GM12801 (cell line): Measurements from ENCODE around the gene AXIN1.

Experiments
- TF ChIP-seq, protein P1 (sequence below): IDR thresholded peaks from one replicate; pipeline ENCODE4 v1.5.1; 2011; ENCODE audit warnings: control low read depth; ENCODE audit not compliant: insufficient read length; ENCODE audit errors: extremely low read depth

AXIN1 gene

DNA sequence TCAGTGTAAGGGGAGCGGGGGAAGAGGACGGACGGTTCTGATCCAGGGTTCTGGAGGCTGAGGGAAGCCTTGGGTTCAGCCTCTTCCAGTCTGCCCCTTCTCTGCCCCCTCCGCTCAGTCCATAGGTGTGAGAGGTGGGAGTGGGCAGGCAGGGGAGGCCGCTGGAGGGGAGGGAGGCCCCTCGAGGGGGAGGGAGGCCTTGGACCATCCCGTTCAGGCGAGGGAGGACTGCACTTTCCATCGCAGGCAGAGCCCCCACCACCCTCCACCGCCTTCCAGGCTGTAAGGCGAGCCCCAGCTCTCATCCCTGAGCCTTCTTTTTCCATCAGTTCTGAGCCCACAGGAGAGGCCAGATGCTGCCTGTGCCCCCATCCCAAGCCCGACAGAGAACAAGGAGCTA, 4.2 kb upstream of the AXIN1 start:
- TF ChIP-seq, protein P1, sequence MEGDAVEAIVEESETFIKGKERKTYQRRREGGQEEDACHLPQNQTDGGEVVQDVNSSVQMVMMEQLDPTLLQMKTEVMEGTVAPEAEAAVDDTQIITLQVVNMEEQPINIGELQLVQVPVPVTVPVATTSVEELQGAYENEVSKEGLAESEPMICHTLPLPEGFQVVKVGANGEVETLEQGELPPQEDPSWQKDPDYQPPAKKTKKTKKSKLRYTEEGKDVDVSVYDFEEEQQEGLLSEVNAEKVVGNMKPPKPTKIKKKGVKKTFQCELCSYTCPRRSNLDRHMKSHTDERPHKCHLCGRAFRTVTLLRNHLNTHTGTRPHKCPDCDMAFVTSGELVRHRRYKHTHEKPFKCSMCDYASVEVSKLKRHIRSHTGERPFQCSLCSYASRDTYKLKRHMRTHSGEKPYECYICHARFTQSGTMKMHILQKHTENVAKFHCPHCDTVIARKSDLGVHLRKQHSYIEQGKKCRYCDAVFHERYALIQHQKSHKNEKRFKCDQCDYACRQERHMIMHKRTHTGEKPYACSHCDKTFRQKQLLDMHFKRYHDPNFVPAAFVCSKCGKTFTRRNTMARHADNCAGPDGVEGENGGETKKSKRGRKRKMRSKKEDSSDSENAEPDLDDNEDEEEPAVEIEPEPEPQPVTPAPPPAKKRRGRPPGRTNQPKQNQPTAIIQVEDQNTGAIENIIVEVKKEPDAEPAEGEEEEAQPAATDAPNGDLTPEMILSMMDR, result no peak

DNA sequence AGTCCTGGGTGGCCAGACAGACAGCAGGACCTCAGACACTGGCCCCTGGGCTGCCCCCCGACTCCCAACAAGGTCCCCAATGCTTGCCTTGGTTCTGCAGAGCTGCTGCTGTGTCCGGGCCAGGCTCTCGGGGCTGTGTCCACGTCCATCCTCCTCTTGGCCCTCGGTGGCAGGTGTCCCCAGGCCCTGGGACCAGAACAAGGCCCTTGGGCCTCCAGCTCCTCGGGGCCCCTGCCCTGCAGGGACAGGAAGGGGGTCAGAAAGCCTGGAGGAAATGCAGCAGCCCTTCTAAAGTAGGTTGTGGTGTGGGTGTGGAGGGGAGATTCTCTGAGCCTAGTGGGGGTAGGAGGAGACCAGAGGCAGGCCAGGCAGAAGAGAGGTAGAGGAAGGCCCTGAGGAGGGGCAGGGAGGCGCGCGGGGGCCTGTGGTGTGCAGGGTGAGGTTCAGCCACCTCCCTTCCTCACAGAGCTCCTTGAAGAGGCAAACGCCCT, 2.5 kb upstream of the AXIN1 start:
- TF ChIP-seq, protein P1, result no peak

DNA sequence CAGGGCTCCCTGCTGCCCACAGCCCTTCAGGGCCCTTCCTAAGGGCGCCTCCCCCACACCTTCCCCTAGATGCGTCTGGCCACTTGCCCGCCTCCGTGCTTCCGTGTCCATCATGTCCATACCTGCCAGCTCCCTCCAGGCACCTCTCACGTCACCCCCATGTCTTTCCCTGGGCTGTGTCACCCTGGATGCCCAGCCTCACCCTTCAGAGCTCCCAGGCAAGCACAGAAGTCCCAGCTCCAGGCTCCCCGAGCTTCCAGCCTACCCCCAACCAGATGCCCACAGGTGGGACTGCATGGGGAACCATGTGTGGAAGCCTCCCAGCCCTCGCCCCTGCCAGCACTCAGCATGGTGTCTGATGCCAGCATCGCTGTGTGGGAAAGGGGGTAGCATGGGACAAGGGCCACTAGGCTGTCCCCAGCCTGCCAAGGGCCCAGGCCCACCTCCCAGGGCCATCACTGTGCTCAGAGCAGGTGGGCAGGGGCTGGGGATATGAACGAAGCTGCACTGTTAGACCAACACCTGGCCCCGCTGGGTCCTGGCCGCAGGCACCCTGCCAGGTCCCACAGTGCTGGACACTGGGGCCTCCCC, 1.9 kb upstream of the AXIN1 start:
- TF ChIP-seq, protein P1, result no peak

DNA sequence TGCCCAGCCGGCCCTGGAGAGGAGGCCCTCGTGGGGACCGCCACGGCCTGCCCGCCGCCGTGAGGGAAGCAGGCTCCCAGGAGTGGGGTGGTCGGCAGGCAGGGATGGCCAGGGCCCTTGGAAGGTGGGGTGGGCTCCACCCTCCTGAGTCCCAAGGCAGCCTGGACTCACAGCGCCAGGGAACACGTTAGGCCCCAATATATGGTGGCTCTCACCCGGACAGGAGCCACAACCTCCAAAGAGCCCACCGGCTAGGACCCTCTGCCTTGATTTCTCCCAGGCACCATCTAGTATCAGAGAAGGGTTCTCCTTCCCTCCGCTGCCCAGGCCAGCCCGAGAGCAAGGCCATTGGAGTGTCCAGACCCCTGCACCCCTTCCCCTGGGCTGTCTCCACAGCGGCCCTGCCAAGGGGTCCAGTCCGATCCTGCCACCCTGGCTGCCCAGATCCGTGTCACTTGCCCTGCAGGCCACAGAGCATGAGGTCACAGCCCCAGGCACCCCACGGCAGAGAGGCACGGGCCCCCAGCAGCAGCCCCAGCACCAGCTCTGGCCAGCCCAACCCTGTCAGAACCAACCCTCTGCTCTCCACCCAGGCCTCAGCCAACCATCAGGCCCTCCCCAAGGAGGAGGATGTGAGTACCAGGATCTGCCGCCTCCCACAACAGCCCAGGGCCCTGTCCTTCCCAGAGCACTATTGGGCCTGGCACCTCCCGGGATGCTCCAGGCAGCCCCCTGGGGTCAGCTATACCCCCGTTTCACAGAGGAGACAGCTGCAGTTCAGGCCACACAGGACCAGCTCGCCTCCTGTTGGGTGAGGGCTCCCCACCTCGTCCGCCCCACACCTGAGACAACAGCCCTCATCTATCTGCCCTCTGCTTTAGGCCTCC, 1.1 kb upstream of the AXIN1 start:
- TF ChIP-seq, protein P1, result no peak

DNA sequence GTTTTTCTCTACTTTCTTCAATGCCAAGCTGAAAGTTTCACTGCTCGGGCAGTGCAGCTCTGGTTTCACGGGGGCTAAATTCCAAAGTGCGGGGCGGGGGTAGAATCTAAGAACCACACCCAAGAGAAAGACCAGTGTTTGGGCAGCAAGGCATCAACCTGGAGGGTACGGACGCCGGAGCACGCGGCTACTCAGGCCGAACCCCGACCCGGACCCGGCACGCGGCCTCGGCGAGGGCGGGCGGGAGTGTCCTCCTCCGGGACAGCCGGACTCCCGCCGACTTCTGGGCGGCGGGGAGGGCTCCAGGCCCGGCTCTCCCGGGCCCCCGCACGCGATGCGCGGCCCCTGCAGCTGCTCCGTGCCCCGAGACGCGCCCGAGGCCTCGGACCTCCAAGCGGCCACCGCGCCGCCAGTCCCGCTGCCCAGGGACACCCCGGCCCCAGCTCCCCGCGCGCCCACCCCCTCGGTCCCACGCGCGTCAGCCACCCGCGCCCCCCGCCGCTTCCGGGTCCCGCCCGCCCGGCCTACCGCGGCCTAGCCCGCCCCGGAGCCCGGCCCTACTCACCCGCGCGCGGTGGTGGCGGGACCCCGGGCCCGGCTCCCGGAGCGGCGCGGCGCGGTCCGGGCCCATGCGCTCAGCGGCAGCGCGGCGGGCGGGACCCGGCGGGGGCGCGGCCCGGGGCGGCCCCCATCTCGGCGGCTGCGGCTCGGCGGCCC, 561 bp downstream of the AXIN1 start:
- TF ChIP-seq, protein P1, result no peak

DNA sequence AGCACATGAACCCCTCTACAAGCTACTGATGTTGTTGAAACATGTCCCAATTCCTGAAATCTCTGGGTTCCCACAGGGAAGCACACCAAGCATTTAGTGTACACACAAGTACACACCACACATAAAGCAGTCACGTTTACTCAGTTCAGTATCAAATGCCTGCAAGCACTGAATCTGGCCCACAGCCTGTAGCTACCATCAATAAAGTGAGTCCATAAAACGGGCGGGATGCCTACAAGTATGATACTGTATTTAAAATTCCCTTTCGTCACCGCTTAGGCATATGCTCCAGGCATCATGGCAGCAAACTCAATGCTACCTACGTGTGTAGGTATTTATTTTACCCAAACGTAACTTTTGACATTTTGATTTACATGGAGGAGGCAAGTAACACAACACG, 2.3 kb downstream of the AXIN1 start:
- TF ChIP-seq, protein P1, result no peak

DNA sequence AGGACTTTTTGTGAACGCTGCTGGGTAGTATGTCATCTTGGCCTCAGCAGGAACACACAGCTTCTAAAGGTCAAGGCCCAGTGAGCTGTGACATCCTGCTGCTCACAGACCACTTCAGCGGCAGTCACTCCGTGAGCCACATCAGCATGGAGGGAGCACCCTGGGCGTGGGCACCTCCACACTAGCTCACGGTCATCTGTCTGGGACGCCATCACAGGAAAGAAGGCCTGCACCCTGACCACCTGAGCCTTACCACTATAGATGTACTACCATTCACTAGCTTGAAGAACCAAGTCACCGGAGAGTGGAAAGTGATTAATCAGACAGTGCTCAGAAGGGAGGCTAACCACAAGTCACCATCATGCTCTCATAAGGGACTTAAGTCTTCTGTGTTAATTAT, 3.3 kb downstream of the AXIN1 start:
- TF ChIP-seq, protein P1, result no peak
